GM21786 (cell line): ENCODE results near the gene RBM20.

Experiments
- ATAC-seq: cut with Tn5 transposase; IDR thresholded peaks from one replicate; pipeline ENCODE4 v1.9.1; 2021; ENCODE audit not compliant: unreplicated experiment

The RBM20 gene

DNA sequence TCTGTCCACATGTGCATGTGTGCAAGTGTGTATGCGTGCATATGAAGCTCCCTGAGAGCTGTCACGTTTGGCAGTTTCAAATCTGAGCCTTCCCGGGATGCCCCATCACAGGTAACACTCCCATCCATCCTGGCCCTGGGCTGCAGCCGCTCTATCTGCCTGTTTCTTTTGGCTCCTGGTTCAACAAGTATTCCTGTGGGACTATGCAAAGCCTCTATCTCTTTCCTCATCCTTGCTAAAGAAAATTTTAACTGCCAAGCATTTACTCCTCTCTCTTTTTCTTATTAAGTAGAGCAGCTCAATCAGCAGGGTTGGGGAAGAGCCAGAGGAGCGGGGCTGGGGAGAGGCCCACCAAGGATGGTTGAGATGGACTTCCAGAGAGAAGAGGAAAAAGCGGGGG lies 203.2 kb downstream of the RBM20 start:
- no peak for ATAC-seq

DNA sequence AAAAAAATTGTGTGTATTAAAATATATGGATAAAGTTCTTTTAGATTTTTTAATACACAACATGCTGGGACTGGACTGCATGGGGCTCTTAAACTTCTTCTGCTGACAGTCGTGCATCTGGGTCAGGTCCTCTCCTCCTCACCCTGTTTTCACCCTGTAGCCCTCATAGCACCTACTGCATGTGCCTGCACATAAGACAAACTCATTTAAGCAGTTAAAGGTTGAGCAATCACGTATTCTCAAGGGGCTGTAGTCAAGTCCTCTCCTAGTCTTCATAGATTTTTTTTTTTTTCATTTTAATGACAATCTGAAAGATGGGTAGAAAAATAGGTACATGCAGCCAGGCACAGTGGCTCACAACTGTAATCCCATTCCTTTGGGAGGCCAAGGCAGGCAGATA lies 204.0 kb downstream of the RBM20 start:
- ATAC-seq = no peak

DNA sequence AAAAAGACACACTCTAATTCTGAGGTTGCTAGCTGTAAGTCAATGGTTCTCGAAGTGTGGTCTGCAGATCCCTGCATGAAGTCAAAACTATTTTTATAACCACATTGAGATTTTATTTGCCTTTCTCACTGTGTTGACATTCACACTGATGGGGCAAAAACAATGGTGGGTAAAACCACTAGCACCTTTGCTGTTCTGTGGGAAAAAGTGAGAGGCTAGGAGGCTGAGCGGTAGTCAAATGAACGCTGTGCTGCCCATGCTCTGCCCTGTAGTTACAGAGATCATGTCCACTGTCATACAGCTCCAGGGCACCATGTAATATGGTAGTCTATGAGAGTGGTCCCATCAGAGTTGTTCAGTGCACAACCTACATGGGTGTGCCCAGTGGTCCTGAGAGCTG lies 206.0 kb downstream of the RBM20 start:
- no peak for ATAC-seq

DNA sequence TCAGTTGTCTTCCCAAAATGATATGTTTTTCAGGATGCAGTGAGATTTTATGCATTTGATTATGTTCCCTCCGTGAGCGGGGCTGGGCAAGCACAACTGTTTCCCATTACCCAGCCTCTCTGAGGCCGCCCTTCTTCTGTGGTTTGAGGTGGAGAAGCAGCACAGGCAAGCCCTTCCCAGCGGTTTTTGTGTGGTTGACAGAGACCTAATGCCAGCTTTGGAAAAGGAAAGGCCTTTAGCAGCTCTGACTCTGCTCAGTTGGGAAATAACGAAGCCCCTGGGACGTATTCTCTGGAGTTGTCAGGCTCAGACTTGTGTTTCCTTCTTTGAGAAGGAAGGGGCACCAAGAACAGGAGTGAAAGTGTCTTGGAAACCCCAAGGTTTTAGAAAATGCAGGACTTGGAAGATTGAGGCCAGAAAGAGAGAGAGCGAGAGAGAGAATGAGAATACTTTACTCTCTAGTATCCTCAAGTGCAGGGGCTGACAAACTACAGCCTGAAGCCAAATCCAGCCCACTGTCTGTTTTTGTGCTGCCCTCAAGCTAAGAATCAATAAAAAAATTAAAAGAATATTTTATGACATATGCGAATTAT lies 207.0 kb downstream of the RBM20 start:
- no peak for ATAC-seq

DNA sequence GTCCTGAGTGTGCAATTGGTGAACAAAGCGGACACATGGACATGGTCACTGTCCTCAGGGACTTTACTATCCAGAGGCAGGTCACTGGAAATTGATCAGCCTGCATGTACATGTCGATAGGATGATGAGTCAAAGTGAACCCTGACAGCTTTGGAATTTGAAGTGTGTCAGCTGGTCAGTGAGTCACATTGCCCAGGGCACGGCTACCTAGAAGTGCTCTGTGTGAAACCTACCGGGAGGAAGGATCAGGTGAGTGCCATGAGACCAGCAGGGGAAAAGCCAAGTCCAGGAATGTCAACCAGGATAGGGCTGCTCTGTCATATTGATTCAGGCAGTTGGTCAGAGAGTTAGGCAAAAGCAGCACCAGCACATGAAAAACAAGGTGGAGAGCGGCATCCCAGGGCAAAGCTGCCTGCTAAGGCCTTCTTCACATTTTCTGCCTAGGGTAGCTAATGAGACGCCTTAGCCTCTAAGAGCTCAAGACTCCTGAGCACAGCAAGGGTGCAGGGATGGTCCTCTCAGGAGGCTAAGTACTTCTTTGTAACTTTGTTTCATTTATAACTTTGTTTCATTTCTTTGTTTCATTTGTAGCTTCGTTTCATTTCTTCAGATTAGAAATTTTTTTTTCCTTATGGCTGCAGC lies 208.2 kb downstream of the RBM20 start:
- no peak for ATAC-seq

DNA sequence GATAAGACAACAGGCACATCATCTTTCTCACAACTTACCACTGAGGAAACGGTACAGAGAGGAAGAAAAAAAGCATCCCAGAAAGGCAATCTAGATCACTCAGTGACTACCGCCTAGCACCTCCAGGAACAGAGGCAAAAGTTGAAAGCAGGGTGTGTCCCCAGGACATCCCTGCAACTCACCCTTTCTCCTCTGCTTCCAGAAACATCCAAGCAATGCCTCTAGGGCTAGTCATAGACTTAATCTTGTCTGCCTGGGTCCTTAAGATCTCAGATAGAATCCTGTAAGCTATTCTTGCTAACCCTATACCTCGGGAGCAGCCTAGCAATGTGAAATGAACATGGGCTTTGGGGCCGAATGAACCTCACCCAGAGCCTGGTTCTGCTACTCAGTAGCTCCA lies 208.8 kb downstream of the RBM20 start:
- no peak for ATAC-seq

DNA sequence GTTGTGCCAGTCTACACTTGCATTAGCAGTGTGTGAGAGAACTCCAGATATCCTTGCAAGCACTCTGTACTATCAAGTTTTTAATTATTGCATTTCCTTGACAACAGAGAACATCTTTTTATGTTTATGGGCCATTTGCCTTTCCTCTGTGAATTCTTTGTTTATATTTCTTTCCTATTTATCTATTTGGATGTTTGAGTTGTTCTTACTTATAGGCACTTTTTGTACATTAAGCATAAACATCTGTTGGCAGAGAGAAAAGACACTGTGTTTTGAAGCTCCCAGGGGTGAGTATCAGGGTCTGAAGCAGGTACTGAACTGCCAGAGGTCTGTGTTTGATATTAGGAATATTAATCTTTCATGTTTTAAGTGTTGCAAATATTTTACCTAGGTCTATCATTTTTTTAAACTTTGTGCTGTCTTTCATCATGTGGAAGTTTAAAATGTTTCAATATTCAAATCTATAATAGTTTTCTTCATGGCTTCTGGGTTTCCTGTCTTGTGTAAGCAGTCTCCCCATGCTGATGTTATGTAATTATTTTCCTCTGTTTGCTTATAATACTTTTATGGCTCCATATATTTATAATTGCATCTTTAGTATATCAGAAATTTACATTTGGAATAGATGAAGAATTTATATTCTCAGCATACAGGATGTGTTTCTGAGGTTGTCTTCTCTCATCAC lies 209.9 kb downstream of the RBM20 start:
- ATAC-seq = no peak

DNA sequence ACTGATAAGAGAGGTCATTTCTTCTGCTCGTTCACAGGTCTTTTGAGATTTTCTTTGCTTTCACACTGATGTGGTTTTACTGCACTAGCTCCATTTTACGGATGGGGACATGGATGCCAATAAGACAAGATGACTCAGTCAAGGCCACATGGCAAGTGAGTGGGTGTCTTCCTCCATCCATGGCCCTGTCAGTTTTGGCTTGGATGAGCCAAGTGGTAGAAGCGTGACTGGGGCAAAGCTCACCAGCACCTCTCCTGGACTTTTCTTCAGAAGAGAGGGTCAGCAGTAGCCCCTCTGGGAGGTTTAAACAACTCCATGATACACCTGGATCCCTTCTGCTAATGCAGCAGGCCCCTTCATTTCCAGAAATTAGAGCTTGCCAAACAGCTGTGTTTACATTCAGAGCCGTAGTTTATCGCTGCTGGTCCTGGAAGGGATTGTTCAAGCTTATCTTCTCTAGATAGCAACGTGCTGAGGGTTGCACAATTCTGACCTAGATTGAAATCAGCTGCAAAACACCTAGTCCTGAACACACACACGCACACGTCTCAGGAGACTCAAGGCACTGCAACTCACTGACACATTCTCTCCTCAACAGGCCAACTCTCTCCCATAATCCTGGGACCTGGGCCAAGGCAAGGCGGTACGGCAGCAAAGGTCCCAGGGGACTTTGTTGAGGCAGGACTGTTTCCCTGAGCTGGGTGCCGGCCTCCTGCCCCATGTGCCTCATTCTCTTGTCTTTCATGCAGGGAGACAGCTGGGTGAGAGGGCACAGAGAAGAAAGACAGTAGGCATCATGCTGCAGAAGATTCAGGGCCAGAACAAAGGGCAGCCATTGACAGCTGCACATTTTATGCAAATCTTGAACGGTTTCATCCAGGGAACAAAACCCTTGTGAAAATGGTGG lies 213.4 kb downstream of the RBM20 start:
- peak; percentile 38 for ATAC-seq

DNA sequence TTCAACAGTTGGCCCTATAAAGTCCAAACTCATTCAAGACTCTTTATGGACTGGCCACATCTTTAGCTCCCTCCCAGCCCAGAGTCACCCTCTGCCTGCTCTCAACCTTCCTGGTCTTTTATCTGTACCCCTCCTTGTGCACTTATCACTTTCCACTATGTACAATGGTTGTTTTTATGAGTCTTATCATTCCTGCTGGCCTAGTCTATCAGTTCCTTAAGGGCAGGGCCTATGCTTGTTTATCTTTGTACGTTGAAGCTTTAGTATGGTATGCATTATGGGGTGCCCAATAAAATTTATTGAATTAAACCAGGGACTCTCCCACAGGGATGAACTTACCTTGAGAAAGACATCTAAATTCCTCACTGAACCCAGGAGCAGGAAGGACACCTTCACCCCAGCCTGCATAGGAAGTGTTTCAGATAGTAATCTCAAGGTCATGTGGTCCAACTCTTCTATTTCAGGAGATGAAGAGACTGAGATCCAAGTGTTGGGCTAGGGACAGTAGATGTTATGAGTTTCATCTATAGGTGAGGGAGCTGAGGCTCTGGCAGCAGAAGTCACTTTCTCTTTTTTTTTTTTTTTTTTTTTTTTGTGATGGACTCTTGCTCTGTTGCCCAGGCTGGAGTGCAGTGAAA lies 214.3 kb downstream of the RBM20 start:
- no peak for ATAC-seq

DNA sequence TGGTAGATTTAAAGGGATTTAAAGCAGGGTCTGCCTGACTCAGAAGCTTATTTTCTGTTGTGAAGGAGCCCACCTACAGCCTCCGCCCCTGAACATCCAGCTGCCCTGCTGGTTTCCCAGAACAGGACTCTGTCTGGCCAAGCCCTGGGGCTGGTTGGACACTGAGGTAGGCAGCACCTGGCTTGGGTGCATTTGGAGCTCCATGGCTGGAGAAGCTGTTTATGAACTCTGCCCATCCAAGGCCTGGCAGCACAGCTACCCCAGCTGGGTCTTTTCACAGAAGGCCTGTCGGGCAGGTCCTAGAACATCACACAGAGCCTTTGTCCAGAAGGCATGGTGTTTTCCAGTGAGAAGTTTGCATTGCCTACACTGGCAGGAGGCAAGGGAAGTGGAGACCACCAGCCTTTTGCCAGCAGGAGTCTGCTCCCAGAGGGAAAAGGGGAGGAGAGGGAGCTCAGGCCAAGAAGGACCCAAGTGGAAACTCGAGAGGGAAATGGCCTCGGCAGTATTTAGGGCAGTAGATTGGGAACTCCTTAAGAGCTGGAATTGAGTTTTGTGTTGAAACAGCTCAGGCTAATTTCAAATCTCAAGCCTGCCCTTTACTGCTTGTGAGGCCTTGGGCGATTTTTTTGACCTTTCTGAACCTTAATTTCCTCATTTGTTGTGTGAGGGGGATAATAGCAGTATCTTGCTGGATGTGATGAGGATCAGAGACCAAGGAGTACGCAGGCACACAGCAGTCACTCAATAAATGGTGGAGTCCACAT lies 215.3 kb downstream of the RBM20 start:
- no peak for ATAC-seq

DNA sequence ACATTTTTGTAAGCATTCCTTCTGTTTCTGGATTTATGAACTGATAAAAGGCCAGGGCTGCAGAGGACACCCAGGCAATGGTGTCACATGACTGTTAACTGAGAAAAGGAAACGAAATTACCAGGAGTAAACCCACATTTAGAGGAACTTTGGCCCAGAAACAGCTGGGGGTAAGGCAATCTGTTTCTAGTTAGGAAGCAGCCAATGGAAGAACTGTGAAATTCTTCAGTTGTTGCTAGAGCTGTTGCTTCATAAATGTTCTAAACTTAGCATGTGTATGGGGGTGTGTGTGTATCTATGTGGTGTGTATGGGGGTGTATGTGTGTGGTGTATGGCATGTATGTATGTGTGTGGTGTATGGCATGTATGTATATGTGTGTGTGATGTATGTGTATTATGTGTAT lies 215.8 kb downstream of the RBM20 start:
- no peak for ATAC-seq

DNA sequence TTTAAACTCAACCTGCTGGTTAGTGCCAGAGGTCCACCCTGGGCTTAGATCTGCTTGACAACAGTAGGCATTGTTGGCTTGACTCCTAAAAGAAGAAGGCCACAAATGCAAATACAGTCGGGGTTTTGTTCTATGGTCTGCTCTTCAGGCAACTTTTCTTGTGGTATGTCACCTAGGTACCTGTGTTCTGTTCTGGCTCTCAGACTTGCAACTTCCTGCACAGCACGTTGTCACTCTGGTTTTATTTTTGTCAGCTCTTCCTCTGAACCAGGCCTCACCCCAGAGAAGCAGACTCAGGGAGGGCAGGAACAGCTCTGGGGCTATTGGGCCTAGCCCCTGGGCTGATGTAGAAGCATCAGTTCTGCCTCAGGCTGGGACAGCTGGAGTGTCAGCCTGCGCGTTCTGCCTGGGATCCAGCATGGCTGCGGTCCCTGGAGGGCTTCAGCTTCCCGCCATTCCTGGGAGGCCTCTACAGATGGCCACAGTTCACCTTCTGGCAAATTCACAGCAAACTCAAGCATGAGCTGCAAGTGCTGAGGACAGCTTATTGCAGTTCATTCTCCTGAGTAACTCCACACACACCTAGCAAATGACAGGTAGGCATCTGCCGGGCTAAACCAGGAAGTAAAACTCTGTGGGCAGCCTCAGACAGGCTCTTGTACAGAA lies 216.6 kb downstream of the RBM20 start:
- ATAC-seq = peak; percentile 46

DNA sequence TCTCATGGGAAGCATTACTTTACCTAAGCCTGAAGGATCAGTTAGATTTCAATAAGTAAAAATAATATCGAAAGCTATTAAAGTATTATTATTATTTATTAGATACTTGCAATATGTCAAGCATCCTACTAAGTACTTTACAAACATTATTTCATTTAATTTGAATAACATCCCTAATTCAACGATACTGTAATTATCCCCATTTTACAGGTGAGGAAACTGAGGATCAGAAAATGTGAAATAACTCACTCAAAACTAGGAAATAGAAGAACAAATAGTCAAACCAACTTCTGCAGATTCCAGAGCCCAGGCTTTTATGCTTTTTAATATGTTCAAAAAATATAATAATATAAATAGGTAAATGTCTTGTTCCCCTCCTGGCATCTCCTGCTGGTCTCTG lies 217.3 kb downstream of the RBM20 start:
- no peak for ATAC-seq

DNA sequence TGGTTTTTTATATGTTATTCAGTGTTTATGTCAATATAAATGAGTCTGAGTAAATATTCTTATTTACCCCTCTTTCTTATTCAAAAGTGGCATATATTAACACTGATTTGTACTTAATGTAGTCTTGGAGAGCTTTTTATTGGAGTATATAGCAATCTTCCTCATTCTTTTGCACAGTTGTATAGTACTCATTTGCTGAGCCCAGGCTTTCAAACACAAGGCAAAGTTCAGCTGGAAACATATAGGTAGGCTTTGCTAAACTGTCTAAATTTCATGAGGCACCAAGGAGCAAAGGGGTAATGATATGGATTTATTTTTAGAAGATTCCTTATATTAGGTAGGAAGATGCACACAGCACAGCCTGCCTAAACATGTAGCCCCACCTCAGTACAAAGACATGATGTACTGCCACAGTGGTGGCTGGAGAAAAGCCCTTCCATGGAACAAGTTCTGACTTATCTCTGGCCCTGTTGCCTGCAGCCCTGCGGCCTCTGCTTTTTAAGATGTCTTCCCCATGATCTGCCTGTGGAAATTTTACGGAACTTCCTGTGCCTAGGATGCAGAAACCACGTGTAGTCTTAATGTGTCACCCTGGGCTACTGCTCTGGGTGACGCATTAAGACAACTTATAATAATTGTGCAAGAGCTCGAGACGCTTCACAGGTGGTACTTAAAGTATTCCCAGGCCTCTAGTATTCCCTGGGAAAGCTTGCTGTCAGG lies 218.0 kb downstream of the RBM20 start:
- ATAC-seq = no peak

DNA sequence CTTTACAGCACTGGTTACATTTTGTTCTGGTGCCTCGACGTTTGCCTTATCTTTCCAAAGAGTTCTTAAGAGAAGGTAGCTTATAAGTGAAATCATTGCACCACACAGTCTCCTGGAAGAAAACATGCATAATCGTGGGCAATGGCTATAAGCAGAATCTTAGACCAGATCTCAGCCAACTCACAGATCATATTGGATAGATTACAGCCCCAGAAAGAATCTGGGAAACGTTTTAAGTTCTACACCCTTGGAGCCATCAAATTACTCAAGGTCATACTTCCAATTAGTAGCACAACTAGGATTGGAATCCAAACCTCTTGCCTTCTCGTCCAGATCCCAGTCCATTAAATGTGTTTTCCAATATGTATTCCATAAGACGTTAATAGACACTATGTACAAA lies 218.8 kb downstream of the RBM20 start:
- ATAC-seq = no peak

DNA sequence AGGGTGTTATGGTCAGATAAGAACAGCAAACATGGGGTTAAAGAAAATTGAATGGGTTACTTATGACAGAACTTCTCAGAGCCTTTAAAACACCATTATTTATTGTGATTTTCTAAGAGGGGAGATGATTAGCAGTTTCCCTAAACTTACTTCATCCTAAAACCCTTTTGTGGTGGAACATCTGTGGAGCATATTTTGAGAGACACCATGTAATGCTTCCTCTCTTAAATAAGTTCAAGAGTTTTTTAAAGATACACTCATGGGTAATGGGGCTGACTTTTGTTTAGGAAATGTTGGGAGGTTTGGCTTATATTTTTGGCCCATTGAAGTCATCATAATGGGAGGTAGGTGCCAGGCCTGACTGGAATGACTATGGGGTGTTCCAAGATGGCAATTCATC lies 219.2 kb downstream of the RBM20 start:
- ATAC-seq = no peak

DNA sequence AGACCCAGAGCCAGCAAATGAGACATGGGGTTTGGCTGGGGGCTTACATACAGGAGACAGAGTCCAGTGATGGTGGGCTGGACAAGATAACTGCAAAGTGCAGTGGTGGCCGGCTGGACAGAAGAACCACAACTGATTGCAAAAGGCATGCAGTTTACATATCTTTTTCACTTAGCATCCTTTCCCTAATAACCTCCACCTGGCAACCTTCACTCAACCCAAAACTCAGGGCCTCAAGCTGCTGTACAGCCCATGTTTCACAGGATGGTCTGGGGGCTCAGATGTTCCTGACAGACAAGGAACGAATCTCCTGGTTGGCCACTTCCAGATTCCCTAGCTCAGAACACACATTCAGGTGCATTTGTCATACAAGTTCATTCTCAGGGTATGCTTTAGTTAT lies 219.8 kb downstream of the RBM20 start:
- no peak for ATAC-seq

DNA sequence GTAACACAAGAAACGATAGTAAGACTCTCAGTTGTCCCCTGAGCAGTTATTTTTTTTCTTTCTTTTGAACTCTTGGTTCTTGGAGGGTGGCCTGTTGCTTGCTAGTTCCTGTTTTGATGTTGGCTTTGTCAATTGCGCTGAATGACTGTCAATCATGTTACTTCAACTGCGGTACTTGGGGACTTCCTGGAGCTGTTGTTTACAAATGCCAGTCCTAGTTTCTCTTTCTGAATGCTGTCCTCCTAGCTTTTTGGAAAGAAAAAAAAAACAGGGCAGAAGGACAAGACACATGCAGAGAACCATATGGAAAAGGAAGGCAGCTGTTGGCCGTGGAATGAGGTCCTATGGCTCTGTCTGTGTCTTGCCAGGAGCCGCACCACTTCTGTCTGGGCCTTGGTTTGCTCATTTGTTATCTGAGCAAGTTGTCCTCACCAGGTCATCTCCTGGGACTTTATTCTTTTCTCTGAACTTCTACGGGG lies 220.6 kb downstream of the RBM20 start:
- ATAC-seq = peak; percentile 54

DNA sequence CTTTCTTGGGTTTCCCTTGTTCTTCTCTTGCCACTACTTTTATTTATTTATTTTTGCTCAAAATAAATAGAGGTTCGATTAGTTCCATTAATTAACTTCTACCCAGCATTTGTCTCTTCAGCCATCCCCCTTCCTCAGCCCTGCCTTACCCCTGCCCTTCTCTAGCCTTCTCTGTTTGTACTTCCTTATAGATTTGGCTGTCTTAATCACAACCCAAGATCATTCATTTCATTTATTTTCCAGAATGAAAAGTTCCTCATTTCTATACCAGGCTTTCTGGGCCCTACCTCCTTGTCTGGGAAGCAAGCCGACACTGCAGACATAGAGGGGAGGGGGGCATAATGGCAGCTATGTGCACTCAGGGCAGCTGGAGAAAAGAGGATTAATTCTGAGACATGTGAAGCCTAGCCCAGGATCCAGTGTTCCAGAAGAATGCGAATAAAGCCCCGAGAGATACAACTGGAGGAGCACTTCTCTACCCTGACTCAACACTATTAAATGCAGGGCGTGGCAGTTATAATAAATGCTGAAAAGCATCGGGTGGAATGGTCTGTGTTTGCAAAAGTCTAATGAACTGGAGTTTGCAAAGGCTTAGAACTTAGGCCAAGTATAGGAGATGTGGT lies 221.2 kb downstream of the RBM20 start:
- ATAC-seq = no peak
